GM23338 (cell line): ENCODE results near the gene PRSS56. TPM values are rescaled to one million over a fixed set of nuclear protein-coding genes. Genes with fewer than 3 reads are reported as not detected.

ENCODE experiments used
- ATAC-seq: fragments of 200-7000 bp; cut with Tn5 transposase; 3 replicates; pipeline ENCODE4 v1.9.1; 2020
- DNase-seq: peaks from one replicate; pipeline ENCODE4 v3.0.0-alpha.2; 2015; ENCODE audit warnings: low spot score
- H2AFZ ChIP-seq: fragments of 200-600 bp; sonication (generic); 2 replicates; pipeline ENCODE4 v1.8.0; 2016; ENCODE audit warnings: antibody characterized with exemption, mild to moderate bottlenecking, moderate library complexity
- H3F3A ChIP-seq: fragments of 200-600 bp; sonication (generic); replicated peaks from 2 replicates; pipeline ENCODE4 v1.8.0; 2017; ENCODE audit warnings: antibody characterized with exemption, mixed run types, low read depth
- H3K27ac ChIP-seq: fragments of 200-600 bp; sonication (generic); 2 replicates; pipeline ENCODE4 v1.6.1; 2016; ENCODE audit warnings: low read depth
- H3K27me3 ChIP-seq: fragments of 200-600 bp; sonication (generic); 2 replicates; pipeline ENCODE4 v1.8.0; 2016; ENCODE audit warnings: mild to moderate bottlenecking, mixed run types, moderate library complexity; ENCODE audit not compliant: insufficient read depth
- H3K36me3 ChIP-seq: fragments of 200-600 bp; sonication (generic); 2 replicates; pipeline ENCODE4 v1.8.0; 2016; ENCODE audit warnings: mild to moderate bottlenecking; ENCODE audit not compliant: insufficient read depth
- H3K4me1 ChIP-seq: fragments of 200-600 bp; sonication (generic); 2 replicates; pipeline ENCODE4 v1.8.0; 2016; ENCODE audit warnings: mild to moderate bottlenecking, moderate library complexity; ENCODE audit not compliant: insufficient read depth
- H3K4me2 ChIP-seq: fragments of 200-600 bp; sonication (generic); 2 replicates; pipeline ENCODE4 v1.7.1; 2017; ENCODE audit warnings: mixed run types
- H3K4me3 ChIP-seq: fragments of 200-600 bp; sonication (generic); 2 replicates; pipeline ENCODE4 v1.6.1; 2016; ENCODE audit warnings: mixed run types
- H3K79me2 ChIP-seq: fragments of 200-600 bp; sonication (generic); replicated peaks from 2 replicates; pipeline ENCODE4 v1.8.0; 2017; ENCODE audit warnings: mild to moderate bottlenecking; ENCODE audit not compliant: insufficient read depth
- H3K9me2 ChIP-seq: fragments of 200-600 bp; sonication (generic); 2 replicates; pipeline ENCODE4 v1.8.0; 2017; ENCODE audit not compliant: insufficient read depth
- H4K20me1 ChIP-seq: fragments of 200-600 bp; sonication (generic); replicated peaks from 2 replicates; pipeline ENCODE4 v1.8.0; 2017; ENCODE audit warnings: mild to moderate bottlenecking; ENCODE audit not compliant: insufficient read depth
- H3K27ac Mint-ChIP-seq: 2 replicates; pipeline ENCODE4 v1.8.0; 2020; ENCODE audit warnings: inconsistent platforms, mild to moderate bottlenecking, moderate library complexity, mixed read lengths
- H3K27me3 Mint-ChIP-seq: 3 replicates; pipeline ENCODE4 v1.8.0; 2022; ENCODE audit warnings: low read depth, mild to moderate bottlenecking, moderate library complexity, mixed read lengths, inconsistent platforms; ENCODE audit not compliant: insufficient read depth, poor library complexity
- H3K36me3 Mint-ChIP-seq: 3 replicates; pipeline ENCODE4 v1.8.0; 2021; ENCODE audit warnings: low read depth, mild to moderate bottlenecking, inconsistent platforms, moderate library complexity, mixed read lengths
- H3K4me1 Mint-ChIP-seq: 3 replicates; pipeline ENCODE4 v1.8.0; 2020; ENCODE audit warnings: mild to moderate bottlenecking, inconsistent platforms, mixed read lengths
- H3K4me3 Mint-ChIP-seq: 3 replicates; pipeline ENCODE4 v1.8.0; 2021; ENCODE audit warnings: moderate library complexity, mild to moderate bottlenecking, inconsistent platforms, mixed read lengths
- H3K9me3 Mint-ChIP-seq: 3 replicates; pipeline ENCODE4 v1.8.0; 2020; ENCODE audit warnings: moderate library complexity, mild to moderate bottlenecking, inconsistent platforms, mixed read lengths
- CREB1 ChIP-seq: fragments of 250-450 bp; sonication (Bioruptor Pico); IDR thresholded peaks from 2 replicates; pipeline ENCODE4 v1.5.0; 2020; ENCODE audit warnings: low read depth, mild to moderate bottlenecking, moderate library complexity
- EZH2 ChIP-seq: fragments of 200-600 bp; sonication (generic); IDR thresholded peaks from one replicate; pipeline ENCODE4 v1.8.0; 2017; ENCODE audit warnings: antibody characterized with exemption, mild to moderate bottlenecking, low read depth; ENCODE audit not compliant: unreplicated experiment
- EZH2phosphoT487 ChIP-seq: fragments of 200-600 bp; sonication (generic); IDR thresholded peaks from one replicate; pipeline ENCODE4 v1.8.1; 2018; ENCODE audit warnings: antibody characterized with exemption; ENCODE audit not compliant: unreplicated experiment
- JUNB ChIP-seq: IDR thresholded peaks from one replicate; pipeline ENCODE4 v1.6.1; 2016; ENCODE audit warnings: antibody characterized with exemption; ENCODE audit not compliant: unreplicated experiment
- NANOG ChIP-seq: IDR thresholded peaks from 2 replicates; pipeline ENCODE4 v1.6.1; 2016; ENCODE audit warnings: antibody characterized with exemption, borderline replicate concordance
- POLR2AphosphoS5 ChIP-seq: IDR thresholded peaks from 2 replicates; pipeline ENCODE4 v1.6.1; 2016; ENCODE audit warnings: antibody characterized with exemption, low read depth
- STAT1 ChIP-seq: IDR thresholded peaks from one replicate; pipeline ENCODE4 v1.6.1; 2016; ENCODE audit warnings: antibody characterized with exemption; ENCODE audit not compliant: unreplicated experiment
- polyA plus RNA-seq: library from polyadenylated mRNA; unstranded; fragments of >200 nt; fragmentation: Nextera tagmentation; extraction: Ambion mirVana; gene quantifications from 2 replicates; pipeline ENCODE4 v1.2.1, GENCODE V29; 2016
- total RNA-seq: library from RNA; depleted of rRNA; stranded (reverse); fragments of >200 nt; shearing (Covaris generic); gene quantifications from 2 replicates; pipeline ENCODE4 v1.2.3, GENCODE V29; 2014
- TF ChIP-seq, protein P1 (sequence below), 2 experiments: fragments of 200-600 bp in 1 of 2; sonication (generic) in 1 of 2; conservative IDR thresholded peaks; 2 replicates each; pipeline versions ENCODE4 v1.5.1 to v1.6.1; 2016 to 2017; ENCODE audit warnings: antibody characterized with exemption in 2 of 2, low read depth in 2 of 2, mild to moderate bottlenecking in 2 of 2, moderate library complexity in 1 of 2
- TF ChIP-seq, protein P2 (sequence below): IDR thresholded peaks from 2 replicates; pipeline ENCODE4 v1.6.1; 2016; ENCODE audit warnings: antibody characterized with exemption
- TF ChIP-seq, protein P3 (sequence below): fragments of 250-450 bp; sonication (Bioruptor Pico); IDR thresholded peaks from 2 replicates; pipeline ENCODE4 v1.5.0; 2020; ENCODE audit warnings: mild to moderate bottlenecking, moderate library complexity

The PRSS56 gene
- total and polyA plus RNA-seq, 2 experiments from 2014 or later = 0.27 to 0.31 TPM

- Histone ChIP-seq H3F3A (peaks cover 8% of the 10 kb centered on the region), H3K4me2 (peak within 1 kb of the TSS; percentile 96), H3K79me2 (peaks cover 84% of the 10 kb centered on the region), H3K27me3 (no peaks in the 10 kb centered on the region), H3K4me1 (peaks cover 12% of the 10 kb centered on the region), H4K20me1 (peaks cover 29% of the 10 kb centered on the region), H2AFZ (peak within 1 kb of the TSS; percentile 91), H3K4me3 (peak within 1 kb of the TSS; percentile 96), H3K9me2 (no peaks in the 10 kb centered on the region), H3K27ac (peak within 1 kb of the TSS; percentile 98), H3K36me3 (peaks cover 14% of the 10 kb centered on the region)
- TF ChIP-seq POLR2AphosphoS5 (peak; percentile 94), STAT1 (no peak), NANOG (no peak), EZH2phosphoT487 (no peak), EZH2 (no peak), CREB1 (CRISPR knock-in tag) (peak; percentile 70), JUNB (no peak)
- TF ChIP-seq, protein P1, sequence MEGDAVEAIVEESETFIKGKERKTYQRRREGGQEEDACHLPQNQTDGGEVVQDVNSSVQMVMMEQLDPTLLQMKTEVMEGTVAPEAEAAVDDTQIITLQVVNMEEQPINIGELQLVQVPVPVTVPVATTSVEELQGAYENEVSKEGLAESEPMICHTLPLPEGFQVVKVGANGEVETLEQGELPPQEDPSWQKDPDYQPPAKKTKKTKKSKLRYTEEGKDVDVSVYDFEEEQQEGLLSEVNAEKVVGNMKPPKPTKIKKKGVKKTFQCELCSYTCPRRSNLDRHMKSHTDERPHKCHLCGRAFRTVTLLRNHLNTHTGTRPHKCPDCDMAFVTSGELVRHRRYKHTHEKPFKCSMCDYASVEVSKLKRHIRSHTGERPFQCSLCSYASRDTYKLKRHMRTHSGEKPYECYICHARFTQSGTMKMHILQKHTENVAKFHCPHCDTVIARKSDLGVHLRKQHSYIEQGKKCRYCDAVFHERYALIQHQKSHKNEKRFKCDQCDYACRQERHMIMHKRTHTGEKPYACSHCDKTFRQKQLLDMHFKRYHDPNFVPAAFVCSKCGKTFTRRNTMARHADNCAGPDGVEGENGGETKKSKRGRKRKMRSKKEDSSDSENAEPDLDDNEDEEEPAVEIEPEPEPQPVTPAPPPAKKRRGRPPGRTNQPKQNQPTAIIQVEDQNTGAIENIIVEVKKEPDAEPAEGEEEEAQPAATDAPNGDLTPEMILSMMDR (conservative IDR thresholded peaks at IDR 0.05; ENCODE audit: low read depth in 2 of 2) = peak in 1 of 2 experiments; percentile 10; a peak in 1 of 4 replicates
- TF ChIP-seq, protein P2, sequence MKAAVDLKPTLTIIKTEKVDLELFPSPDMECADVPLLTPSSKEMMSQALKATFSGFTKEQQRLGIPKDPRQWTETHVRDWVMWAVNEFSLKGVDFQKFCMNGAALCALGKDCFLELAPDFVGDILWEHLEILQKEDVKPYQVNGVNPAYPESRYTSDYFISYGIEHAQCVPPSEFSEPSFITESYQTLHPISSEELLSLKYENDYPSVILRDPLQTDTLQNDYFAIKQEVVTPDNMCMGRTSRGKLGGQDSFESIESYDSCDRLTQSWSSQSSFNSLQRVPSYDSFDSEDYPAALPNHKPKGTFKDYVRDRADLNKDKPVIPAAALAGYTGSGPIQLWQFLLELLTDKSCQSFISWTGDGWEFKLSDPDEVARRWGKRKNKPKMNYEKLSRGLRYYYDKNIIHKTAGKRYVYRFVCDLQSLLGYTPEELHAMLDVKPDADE = peak; percentile 72
- TF ChIP-seq, protein P3, sequence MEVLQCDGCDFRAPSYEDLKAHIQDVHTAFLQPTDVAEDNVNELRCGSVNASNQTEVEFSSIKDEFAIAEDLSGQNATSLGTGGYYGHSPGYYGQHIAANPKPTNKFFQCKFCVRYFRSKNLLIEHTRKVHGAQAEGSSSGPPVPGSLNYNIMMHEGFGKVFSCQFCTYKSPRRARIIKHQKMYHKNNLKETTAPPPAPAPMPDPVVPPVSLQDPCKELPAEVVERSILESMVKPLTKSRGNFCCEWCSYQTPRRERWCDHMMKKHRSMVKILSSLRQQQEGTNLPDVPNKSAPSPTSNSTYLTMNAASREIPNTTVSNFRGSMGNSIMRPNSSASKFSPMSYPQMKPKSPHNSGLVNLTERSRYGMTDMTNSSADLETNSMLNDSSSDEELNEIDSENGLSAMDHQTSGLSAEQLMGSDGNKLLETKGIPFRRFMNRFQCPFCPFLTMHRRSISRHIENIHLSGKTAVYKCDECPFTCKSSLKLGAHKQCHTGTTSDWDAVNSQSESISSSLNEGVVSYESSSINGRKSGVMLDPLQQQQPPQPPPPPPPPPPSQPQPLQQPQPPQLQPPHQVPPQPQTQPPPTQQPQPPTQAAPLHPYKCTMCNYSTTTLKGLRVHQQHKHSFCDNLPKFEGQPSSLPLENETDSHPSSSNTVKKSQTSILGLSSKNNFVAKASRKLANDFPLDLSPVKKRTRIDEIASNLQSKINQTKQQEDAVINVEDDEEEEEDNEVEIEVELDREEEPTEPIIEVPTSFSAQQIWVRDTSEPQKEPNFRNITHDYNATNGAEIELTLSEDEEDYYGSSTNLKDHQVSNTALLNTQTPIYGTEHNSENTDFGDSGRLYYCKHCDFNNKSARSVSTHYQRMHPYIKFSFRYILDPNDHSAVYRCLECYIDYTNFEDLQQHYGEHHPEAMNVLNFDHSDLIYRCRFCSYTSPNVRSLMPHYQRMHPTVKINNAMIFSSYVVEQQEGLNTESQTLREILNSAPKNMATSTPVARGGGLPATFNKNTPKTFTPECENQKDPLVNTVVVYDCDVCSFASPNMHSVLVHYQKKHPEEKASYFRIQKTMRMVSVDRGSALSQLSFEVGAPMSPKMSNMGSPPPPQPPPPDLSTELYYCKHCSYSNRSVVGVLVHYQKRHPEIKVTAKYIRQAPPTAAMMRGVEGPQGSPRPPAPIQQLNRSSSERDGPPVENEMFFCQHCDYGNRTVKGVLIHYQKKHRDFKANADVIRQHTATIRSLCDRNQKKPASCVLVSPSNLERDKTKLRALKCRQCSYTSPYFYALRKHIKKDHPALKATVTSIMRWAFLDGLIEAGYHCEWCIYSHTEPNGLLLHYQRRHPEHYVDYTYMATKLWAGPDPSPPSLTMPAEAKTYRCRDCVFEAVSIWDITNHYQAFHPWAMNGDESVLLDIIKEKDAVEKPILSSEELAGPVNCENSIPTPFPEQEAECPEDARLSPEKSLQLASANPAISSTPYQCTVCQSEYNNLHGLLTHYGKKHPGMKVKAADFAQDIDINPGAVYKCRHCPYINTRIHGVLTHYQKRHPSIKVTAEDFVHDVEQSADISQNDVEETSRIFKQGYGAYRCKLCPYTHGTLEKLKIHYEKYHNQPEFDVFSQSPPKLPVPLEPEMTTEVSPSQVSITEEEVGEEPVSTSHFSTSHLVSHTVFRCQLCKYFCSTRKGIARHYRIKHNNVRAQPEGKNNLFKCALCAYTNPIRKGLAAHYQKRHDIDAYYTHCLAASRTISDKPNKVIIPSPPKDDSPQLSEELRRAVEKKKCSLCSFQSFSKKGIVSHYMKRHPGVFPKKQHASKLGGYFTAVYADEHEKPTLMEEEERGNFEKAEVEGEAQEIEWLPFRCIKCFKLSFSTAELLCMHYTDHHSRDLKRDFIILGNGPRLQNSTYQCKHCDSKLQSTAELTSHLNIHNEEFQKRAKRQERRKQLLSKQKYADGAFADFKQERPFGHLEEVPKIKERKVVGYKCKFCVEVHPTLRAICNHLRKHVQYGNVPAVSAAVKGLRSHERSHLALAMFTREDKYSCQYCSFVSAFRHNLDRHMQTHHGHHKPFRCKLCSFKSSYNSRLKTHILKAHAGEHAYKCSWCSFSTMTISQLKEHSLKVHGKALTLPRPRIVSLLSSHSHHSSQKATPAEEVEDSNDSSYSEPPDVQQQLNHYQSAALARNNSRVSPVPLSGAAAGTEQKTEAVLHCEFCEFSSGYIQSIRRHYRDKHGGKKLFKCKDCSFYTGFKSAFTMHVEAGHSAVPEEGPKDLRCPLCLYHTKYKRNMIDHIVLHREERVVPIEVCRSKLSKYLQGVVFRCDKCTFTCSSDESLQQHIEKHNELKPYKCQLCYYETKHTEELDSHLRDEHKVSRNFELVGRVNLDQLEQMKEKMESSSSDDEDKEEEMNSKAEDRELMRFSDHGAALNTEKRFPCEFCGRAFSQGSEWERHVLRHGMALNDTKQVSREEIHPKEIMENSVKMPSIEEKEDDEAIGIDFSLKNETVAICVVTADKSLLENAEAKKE (CRISPR knock-in tag) = no peak
- H3K4me1 Mint-ChIP-seq = peaks cover 15% of the 10 kb centered on the region
- ATAC-seq = peak; percentile 97
- peaks cover 15% of the 10 kb centered on the region; the same call in 2 of the 3 replicates for H3K9me3 Mint-ChIP-seq
- peaks cover 54% of the 10 kb centered on the region for H3K36me3 Mint-ChIP-seq
- peak within 1 kb of the TSS; percentile 99 for H3K4me3 Mint-ChIP-seq
- H3K27ac Mint-ChIP-seq = peak within 1 kb of the TSS; percentile 99
- H3K27me3 Mint-ChIP-seq = peaks cover 5% of the 10 kb centered on the region
- peak; percentile 97 for DNase-seq
Measured at GRCh38 chr2:232550354-232551249, 30.4 kb downstream of the PRSS56 start, which contains the start of the genes EIF4E2 and TIGD1. Gene EIF4E2 (plus strand): TSS chr2:232550689. CDS start chr2:232550725, 36 bp downstream. Gene TIGD1 (minus strand): TSS chr2:232550557. CDS start chr2:232549882, 675 bp downstream.
